OCI-LY1 (cell line): ENCODE measurements around the gene CD200.
A peak's percentile ranks its signal among the peaks of the same experiment; 100 is the strongest.

Experiments
- H2AFZ ChIP-seq: fragments of 200-600 bp; sonication (generic), shearing (Covaris generic); 2 replicates; pipeline ENCODE4 v1.6.0; 2014; ENCODE audit warnings: antibody characterized with exemption, mild to moderate bottlenecking, low read length
- H3F3A ChIP-seq: fragments of 200-600 bp; sonication (generic), shearing (Covaris generic); 2 replicates; pipeline ENCODE4 v1.6.0; 2014; ENCODE audit warnings: mild to moderate bottlenecking, antibody characterized with exemption, low read length, moderate library complexity; ENCODE audit not compliant: insufficient read depth
- H3K27ac ChIP-seq: fragments of 200-600 bp; sonication (generic); 2 replicates; pipeline ENCODE4 v1.5.1; 2014; ENCODE audit warnings: low read length, mixed run types, mild to moderate bottlenecking, low read depth; ENCODE audit not compliant: poor library complexity, severe bottlenecking
- H3K27me3 ChIP-seq: fragments of 200-600 bp; sonication (generic); 2 replicates; pipeline ENCODE4 v1.6.0; 2014; ENCODE audit warnings: antibody characterized with exemption, mild to moderate bottlenecking, low read length, moderate library complexity; ENCODE audit not compliant: insufficient read depth
- H3K36me3 ChIP-seq: fragments of 200-600 bp; sonication (generic); 2 replicates; pipeline ENCODE4 v1.6.1; 2014; ENCODE audit warnings: mild to moderate bottlenecking, antibody characterized with exemption, low read length, moderate library complexity, mixed read lengths; ENCODE audit not compliant: insufficient read depth
- H3K4me1 ChIP-seq: fragments of 200-600 bp; sonication (generic); 2 replicates; pipeline ENCODE4 v1.5.1; 2014; ENCODE audit warnings: mild to moderate bottlenecking, low read length, moderate library complexity; ENCODE audit not compliant: insufficient read depth, severe bottlenecking
- H3K4me2 ChIP-seq: fragments of 200-600 bp; sonication (generic), shearing (Covaris generic); 2 replicates; pipeline ENCODE4 v1.6.1; 2014; ENCODE audit warnings: low read length
- H3K4me3 ChIP-seq: fragments of 200-600 bp; sonication (generic); 2 replicates; pipeline ENCODE4 v1.5.1; 2014; ENCODE audit warnings: low read length, low read depth, mild to moderate bottlenecking, mixed read lengths; ENCODE audit not compliant: poor library complexity, severe bottlenecking
- H3K79me2 ChIP-seq: fragments of 200-600 bp; shearing (Covaris generic); 2 replicates; pipeline ENCODE4 v1.6.1; 2016; ENCODE audit warnings: mixed run types, low read length, mixed read lengths; ENCODE audit not compliant: insufficient read depth
- H3K9ac ChIP-seq: fragments of 200-600 bp; sonication (generic), shearing (Covaris generic); 2 replicates; pipeline ENCODE4 v1.6.1; 2014; ENCODE audit warnings: mild to moderate bottlenecking, low read length, mixed read lengths
- H3K9me2 ChIP-seq: fragments of 200-600 bp; sonication (generic), shearing (Covaris generic); 2 replicates; pipeline ENCODE4 v1.6.1; 2014; ENCODE audit warnings: low read depth, mild to moderate bottlenecking, low read length, mixed read lengths
- H3K9me3 ChIP-seq: fragments of 200-600 bp; shearing (Covaris generic); 2 replicates; pipeline ENCODE4 v1.6.1; 2014; ENCODE audit warnings: low read length, mixed read lengths
- H4K20me1 ChIP-seq: fragments of 200-600 bp; sonication (generic), shearing (Covaris generic); 2 replicates; pipeline ENCODE4 v1.6.0; 2016; ENCODE audit warnings: mild to moderate bottlenecking, low read length; ENCODE audit not compliant: insufficient read depth
- CTCF ChIP-seq: fragments of 200-600 bp; sonication (generic), shearing (Covaris generic); IDR thresholded peaks from 2 replicates; pipeline ENCODE4 v1.5.1; 2017; ENCODE audit warnings: mild to moderate bottlenecking, antibody characterized with exemption, low read length, moderate library complexity, mixed read lengths
- EZH2 ChIP-seq: fragments of 200-600 bp; sonication (generic), shearing (Covaris generic); IDR thresholded peaks from 2 replicates; pipeline ENCODE4 v1.8.0; 2017; ENCODE audit warnings: borderline replicate concordance, mixed run types, mild to moderate bottlenecking, antibody characterized with exemption, low read length, moderate library complexity, mixed read lengths

Gene CD200

GRCh38 chr3:112302881-112303763 is 29.8 kb upstream of the CD200 start:
- peak overlapping the region; percentile 65 for H3K4me2 ChIP-seq
- no peaks in the 10 kb centered on the region for H3K36me3 ChIP-seq
- H3K27ac ChIP-seq: peak overlapping the region; percentile 66
- H3K9me3 ChIP-seq: no peaks in the 10 kb centered on the region
- peaks cover 47% of the 10 kb centered on the region for H3K4me1 ChIP-seq
- no peaks in the 10 kb centered on the region for H3K79me2 ChIP-seq
- H3K9ac ChIP-seq: peak overlapping the region; percentile 62
- H3K27me3 ChIP-seq: no peaks in the 10 kb centered on the region
- no peaks in the 10 kb centered on the region for H3F3A ChIP-seq
- peak overlapping the region; percentile 51 for H3K4me3 ChIP-seq
- no peaks in the 10 kb centered on the region for H3K9me2 ChIP-seq
- no peaks in the 10 kb centered on the region for H4K20me1 ChIP-seq
- H2AFZ ChIP-seq: peak overlapping the region; percentile 91
- no peak for TF ChIP-seq CTCF
- no peak for TF ChIP-seq EZH2

DNA sequence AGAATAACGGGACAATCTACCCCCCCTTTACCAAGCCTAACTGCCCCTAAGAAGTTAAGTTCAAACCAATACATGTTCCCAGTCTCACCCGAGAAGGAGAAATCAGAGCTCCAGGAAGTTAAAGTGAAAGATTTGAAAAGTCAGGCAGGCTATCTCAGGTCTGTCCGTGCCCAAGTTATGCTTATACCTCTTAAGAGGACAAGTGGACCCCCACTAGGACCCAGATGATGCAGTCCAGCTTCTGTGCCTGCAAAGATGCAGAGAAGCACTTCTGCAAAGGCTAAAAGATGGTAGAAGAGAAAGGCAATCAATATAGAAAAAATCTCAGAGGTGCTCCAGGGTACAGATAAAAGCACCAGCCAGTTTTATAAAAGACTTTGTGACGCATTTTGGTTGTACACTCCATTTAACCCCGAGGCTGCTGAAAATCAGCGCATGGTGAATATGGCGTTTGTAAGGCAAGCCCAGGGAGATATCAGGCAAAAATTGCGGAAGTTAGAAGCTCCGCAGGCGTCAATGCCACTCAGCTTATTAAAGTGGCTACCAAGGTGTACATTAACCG is 29.1 kb upstream of the CD200 start:
- H4K20me1 ChIP-seq: no peaks in the 10 kb centered on the region
- peak overlapping the region; percentile 91 for H2AFZ ChIP-seq
- H3K4me3 ChIP-seq: peak overlapping the region; percentile 51
- H3K36me3 ChIP-seq: no peaks in the 10 kb centered on the region
- no peaks in the 10 kb centered on the region for H3K27me3 ChIP-seq
- no peak for TF ChIP-seq EZH2
- no peak for TF ChIP-seq CTCF
- no peaks in the 10 kb centered on the region for H3K9me2 ChIP-seq
- no peaks in the 10 kb centered on the region for H3K9me3 ChIP-seq
- peak overlapping the region; percentile 66 for H3K27ac ChIP-seq
- H3K4me1 ChIP-seq: peaks cover 40% of the 10 kb centered on the region
- H3K79me2 ChIP-seq: no peaks in the 10 kb centered on the region
- no peaks in the 10 kb centered on the region for H3F3A ChIP-seq
- peak overlapping the region; percentile 62 for H3K9ac ChIP-seq
- peak overlapping the region; percentile 65 for H3K4me2 ChIP-seq

GRCh38 chr3:112304611-112305010 is 28.3 kb upstream of the CD200 start:
- H3K9me2 ChIP-seq: no peaks in the 10 kb centered on the region
- no peaks in the 10 kb centered on the region for H4K20me1 ChIP-seq
- H3K79me2 ChIP-seq: no peaks in the 10 kb centered on the region
- H3K27me3 ChIP-seq: no peaks in the 10 kb centered on the region
- H3F3A ChIP-seq: no peaks in the 10 kb centered on the region
- H2AFZ ChIP-seq: peak overlapping the region; percentile 91
- H3K4me3 ChIP-seq: peak overlapping the region; percentile 51
- no peaks in the 10 kb centered on the region for H3K36me3 ChIP-seq
- peaks cover 33% of the 10 kb centered on the region for H3K4me1 ChIP-seq
- no peak for TF ChIP-seq EZH2
- peak; percentile 35; the same call in 1 of the 2 replicates for TF ChIP-seq CTCF
- no peaks in the 10 kb centered on the region for H3K9me3 ChIP-seq
- peak overlapping the region; percentile 66 for H3K27ac ChIP-seq
- peak overlapping the region; percentile 62; the same call in 1 of the 2 replicates for H3K9ac ChIP-seq
- H3K4me2 ChIP-seq: peak overlapping the region; percentile 65
